Activated CD4-positive, alpha-beta T cell treated with anti-CD3 and anti-CD28 coated beads for 24 hours (primary cell): ENCODE results near the gene CLCN2.

ENCODE experiments used
- DNase-seq, 2 donors: peaks; one replicate each; pipeline ENCODE4 v3.0.0-alpha.2; 2020; ENCODE audit warnings: low read depth in 2 of 2

The CLCN2 gene

DNA sequence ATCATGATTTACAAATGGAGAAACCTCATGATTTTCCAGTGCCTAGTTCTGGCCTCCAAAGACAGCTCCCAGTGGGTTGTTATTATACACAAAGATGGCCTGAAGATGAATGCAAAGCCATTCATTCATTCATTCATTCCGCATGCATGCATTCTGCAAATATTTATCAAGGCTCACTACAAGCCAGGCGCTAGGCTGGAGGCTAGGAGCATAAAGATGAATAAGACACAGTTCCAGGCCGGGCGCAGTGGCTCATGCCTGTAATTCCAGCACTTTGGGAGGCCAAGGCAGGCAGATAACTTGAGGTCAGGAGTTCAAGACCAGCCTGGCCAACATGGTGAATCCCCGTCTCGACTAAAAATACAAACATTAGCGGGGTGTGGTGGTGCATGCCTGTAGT, 64.8 kb downstream of the CLCN2 start:
- no peak for DNase-seq
